ENCODE data around the gene AKAP10.
"Not testable (repeated sequence)": the region's sequence is repeated elsewhere in the genome, so short reads cannot be mapped to it uniquely, and the experiment has no call there.

Gene AKAP10

DNA sequence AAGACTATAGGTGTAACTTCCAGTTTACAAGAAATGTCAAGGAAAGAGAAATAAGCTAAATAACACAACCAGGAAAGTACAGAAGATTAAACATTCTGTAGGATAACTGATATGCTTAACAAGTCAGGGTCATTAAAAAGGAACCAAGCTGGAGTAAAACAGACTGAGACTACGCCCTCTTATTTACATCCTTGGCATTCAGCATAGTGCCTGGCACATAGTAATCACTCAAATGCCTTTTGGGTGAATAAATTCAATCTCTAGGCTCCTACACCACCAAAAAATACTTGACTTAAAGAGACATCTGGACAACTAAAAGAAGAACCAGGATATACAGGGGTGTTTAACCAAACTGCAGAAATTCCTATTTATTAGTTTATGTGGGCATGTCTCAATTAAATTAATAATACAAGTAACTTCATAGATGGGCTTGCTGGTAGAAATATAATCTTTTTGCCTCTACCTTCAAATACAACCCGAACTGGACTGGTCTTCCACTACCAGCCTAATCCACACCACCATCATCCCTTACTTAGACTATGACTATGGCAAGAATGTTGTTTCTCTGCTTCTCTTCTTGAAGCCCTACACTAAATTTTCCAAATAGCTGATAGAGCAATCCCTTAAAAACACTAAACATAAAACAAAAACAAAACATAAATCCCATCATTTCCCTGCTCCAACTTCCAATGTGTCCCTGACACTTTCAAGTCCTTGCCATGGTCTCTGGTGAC lies 62.2 kb downstream of the AKAP10 start:
- FAIRE-seq: no peak

GRCh38 chr17:19911033-19911432 lies 66.6 kb downstream of the AKAP10 start:
- no peak for FAIRE-seq

- FAIRE-seq: no peak
These were observed 68.5 kb downstream of the AKAP10 start for GRCh38 chr17:19909139-19909538.

GRCh38 chr17:19905502-19905901 lies 72.1 kb downstream of the AKAP10 start:
- no peak for FAIRE-seq

DNA sequence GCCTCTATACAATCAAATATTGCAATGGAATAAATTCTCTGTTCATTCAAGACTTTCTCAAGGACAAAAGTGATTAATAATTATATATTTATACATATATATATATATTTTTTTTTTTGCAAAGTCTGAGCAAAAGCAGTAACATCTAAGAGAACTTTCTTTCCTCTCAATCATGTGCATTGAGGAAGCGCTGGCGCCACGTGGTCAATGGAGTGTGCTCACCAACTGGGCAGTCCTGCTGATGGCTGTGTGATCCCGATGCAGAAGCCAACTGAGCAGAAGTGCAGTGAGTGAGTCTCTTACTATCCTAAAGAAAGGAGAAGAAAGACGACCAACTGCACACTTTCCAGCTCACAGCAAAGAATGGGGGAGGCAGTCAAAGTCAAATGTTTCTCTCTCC lies 72.7 kb downstream of the AKAP10 start:
- FAIRE-seq: no peak

- no peak for FAIRE-seq
These were observed 73.2 kb downstream of the AKAP10 start for GRCh38 chr17:19904412-19904811.

GRCh38 chr17:19900809-19901208 lies 76.8 kb downstream of the AKAP10 start:
- no peak for FAIRE-seq

GRCh38 chr17:19897903-19898302 lies 79.7 kb downstream of the AKAP10 start:
- FAIRE-seq: no peak

- no peak for FAIRE-seq
These were observed 80.4 kb downstream of the AKAP10 start for GRCh38 chr17:19897090-19897837.

- FAIRE-seq: no peak
These were observed 80.9 kb downstream of the AKAP10 start for GRCh38 chr17:19896679-19897078.

GRCh38 chr17:19890554-19890953 lies 87.1 kb downstream of the AKAP10 start:
- not testable (repeated sequence) for FAIRE-seq

- not testable (repeated sequence) for FAIRE-seq
These were observed 87.6 kb downstream of the AKAP10 start for GRCh38 chr17:19890001-19890400.

DNA sequence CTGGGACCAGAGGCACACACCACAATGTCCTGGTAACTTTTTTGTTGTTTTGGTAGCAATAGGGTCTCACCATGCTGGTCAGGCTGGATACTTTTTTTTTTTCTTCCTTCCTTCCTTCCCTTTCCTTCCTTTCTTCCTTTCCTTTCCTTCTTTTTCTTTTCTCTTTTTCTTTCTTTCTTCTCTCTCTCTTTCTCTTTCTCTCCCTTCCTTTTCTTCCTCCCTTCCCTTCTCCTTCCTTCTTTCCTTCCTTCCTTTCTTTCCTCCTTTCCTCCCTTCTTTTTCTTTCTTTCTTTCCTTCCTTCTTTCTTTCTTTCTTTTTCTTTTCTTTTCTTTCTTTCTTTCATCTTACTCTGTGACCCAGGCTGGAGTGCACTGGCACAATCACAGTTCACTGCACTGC lies 91.5 kb downstream of the AKAP10 start:
- FAIRE-seq: no peak

DNA sequence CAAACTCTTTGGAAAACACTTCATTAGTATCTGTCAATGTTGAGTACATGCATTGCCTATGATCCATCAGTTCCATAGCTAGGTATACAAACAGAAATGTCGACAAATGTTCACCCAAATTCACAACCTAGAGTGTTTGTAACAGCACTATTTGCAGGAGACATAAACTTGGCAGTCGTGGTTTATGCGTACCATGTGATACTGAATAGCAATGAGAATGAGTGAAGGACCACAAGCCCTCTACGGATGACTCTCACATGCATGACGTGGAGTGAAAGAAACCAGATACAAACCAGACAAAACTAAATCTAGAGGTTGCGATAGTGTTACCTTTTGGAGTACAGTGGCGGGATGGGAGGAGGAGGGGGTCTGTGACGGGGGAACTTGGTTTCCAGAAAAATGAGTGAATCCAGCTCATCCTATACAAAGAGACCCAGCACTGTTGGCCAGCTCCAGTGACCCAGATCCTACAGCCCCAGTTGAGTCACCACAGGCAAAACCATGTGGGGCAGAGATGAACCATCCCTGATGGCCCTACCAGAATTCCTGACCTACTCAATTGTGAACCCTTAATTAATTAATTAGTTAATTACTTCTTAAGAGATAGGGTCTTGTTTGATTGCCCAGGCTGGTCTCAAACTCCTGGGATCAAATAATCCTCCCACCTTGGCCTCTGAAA lies 94.0 kb downstream of the AKAP10 start:
- FAIRE-seq: no peak

GRCh38 chr17:19880393-19880792 lies 97.2 kb downstream of the AKAP10 start:
- FAIRE-seq: no peak

DNA sequence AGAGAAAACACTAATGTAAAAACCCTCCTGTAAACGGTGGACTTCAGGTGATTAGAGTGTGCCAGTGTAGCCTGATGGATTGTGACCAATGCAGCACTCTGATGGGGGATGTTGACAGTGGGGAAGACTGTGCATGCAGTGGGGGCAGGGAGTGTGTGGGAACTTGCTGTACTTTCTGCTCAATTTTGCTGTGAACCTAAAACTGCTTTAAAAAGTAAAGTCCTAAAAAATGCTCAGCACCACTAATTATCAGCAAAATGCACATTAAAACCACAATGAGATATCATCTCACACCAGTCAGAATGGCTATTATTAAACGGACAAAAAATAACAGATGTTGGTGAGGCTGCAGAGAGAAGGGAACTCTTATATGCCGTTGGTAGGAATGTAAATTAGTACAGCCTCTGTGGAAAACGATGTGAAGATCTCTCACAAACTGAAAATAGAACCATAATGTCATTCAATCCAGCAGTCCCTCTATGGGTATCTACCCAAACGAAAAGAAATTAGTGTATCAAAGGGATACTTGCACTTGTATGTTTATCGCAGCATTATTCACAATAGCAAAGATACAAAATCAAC lies 100.2 kb downstream of the AKAP10 start:
- FAIRE-seq: no peak

GRCh38 chr17:19876529-19877161 lies 101.0 kb downstream of the AKAP10 start:
- FAIRE-seq: no peak

GRCh38 chr17:19874256-19874655 lies 103.4 kb downstream of the AKAP10 start:
- no peak for FAIRE-seq

DNA sequence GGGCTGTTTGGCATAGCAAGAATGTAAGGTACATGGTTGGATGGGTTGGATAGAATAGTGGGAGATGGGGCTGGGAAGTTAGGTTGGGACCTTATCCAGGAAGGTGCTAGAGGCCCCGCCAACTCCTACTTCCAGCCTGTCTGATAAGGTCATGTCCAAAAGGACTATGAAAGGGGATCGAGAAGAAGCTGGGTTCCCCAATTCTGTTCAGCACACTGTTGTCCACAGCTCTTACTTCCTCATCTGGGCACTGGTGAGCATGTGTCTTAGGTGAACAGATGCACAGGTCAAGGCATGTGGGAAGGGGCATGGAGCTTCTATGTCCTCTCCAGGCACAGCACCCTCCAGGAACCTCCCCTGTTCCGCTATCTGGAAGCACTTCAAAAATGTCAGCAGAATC lies 104.3 kb downstream of the AKAP10 start:
- no peak for FAIRE-seq

DNA sequence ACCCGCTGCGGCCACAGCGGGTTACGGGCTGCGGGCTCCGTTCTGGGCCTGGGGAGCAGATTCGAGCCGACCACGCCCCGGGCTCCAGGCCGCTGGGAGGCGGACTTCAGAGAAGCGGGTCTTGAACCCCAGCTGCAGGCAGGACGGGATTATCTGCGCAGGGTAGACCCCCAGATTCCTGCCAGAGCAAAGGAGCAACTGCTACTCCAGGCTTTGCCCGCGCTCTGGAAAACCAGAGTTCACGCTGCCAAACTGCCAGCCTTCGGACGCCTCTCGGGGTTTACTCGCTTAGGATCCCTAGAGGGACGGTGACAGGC lies 109.6 kb downstream of the AKAP10 start:
- FAIRE-seq: no peak

DNA sequence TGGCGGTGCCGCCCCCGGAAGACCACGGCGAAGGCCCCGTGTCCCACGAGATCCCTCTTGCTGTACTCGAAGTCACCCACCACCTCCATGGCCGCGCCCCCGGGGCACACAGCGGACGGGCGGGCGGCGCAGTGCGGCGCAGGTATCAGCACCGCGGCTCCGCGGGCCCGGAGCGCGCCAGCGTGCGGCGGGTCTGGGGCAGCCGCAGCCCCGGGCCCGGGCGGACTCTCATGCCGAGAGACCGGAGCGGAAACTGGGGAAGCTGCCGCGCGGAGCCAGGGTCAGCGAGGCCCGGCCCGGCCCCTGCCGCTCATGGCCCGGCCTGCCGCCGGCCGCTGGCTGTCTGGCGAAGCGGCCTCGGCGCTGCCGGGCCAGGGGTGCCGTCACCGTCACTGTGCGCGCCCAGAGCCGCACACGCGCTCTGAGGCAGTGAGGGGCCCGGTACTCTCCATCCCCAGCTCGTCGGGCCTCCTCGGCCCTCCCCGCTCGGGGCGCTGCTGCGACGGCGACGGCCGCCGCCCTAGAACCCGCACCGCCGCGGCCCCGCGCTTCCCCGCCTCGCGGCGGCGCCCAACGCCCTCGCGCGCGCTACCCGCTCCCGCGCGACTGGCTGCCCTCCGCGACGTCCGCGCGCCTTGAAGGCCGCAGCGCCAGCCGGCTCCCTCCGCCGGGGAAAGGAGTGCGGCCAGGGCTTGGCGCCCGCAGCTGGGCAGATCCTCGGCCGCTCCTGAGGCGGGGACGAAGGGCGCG lies 110.1 kb downstream of the AKAP10 start, which contains the start of gene ULK2:
Gene ULK2, minus strand, starts transcription at position 608 of the 750 bp plus-strand sequence. Its CDS starts 519 bp downstream, at position 89.
- no peak for FAIRE-seq

DNA sequence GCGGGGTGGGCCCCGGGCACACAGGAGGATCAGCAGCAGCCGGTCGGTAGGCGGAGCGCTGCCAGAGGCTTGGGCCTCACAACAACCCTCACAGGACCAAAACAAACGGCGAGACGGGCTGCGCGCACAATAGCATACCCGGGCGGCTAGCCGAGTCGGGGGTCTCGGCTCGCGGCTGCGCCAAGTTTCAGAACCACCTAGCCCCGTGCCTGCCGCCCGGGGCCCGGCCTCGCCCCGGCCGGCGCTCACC lies 110.6 kb downstream of the AKAP10 start:
- no peak for FAIRE-seq

DNA sequence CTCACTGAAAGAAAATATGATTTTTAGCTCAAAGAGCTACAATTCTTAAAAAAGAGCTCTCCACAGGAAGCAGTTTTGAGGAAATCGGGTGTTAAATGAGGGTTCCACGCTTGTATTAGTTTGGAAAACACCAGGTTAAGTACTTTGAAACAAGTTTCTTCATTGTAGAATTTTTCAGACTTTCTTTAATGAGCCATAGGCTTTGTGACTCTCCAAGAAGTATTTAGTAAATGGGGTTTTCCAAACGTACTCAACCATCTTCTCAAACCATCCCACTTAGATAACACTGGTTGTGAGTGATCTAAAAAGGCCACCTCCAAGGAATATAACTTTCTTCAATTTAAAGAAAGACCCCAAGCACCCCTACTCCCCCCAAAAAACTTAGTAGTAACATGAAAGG lies 112.6 kb downstream of the AKAP10 start:
- FAIRE-seq: no peak
